CD4-positive, alpha-beta T cell treated with Interferon gamma for 1 hour (primary cell): Measurements from ENCODE around the gene GRIK4.
A peak's percentile ranks its signal among the peaks of the same experiment; 100 is the strongest.
"Not testable (repeated sequence)": the region's sequence is repeated elsewhere in the genome, so short reads cannot be mapped to it uniquely, and the experiment has no call there.

ENCODE experiments used
- DNase-seq: peaks from one replicate; pipeline ENCODE4 v3.0.0-alpha.2; 2020

The GRIK4 gene

GRCh38 chr11:120511116-120511819, at the start of gene GRIK4:
Gene GRIK4, plus strand, starts transcription at chr11:120511748. Its CDS starts 148,571 bp downstream, at chr11:120660319.
- DNase-seq, result peak; percentile 55

- no peak for DNase-seq
These were observed 48.7 kb upstream of the GRIK4 start for GRCh38 chr11:120462825-120463224.

GRCh38 chr11:120465921-120466534, 45.5 kb upstream of the GRIK4 start:
- no peak for DNase-seq

DNA sequence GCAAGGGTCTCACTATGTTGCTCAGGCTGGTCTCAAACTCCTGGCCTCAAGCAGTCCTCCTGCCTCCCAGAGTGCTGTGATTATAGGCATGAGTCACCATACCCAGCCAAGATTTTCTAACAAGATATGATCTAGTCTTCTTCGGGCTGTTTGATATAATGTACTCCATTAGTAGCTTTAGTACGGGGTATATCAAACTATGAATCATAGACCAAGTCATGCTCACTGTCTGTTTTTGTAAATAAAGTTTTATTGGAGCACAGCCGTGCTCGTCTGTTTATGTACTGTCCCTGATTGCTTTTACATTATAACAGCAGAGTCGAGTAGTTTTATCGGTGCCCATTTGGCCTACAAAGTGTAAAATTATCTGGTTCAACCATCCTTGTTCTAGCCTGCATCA, 43.9 kb upstream of the GRIK4 start:
- DNase-seq, result no peak

DNA sequence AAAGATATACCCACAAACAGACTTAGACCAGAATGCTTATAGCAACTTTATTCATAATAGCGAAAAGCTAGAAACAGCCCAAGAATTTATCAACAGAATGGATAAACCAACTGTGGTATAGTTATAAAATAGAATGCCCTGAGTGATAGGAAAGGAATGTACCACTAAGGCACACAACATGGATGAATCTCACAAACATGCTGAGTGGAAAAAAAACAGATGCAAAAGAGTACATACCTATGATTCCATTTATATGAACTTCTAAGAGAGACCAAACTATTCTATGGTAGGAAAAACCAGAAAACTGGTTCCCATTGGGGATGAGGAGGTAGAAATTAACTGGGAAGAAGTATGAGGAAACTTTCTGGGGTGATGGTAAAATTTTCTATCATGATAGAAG, 40.4 kb upstream of the GRIK4 start:
- no peak for DNase-seq

DNA sequence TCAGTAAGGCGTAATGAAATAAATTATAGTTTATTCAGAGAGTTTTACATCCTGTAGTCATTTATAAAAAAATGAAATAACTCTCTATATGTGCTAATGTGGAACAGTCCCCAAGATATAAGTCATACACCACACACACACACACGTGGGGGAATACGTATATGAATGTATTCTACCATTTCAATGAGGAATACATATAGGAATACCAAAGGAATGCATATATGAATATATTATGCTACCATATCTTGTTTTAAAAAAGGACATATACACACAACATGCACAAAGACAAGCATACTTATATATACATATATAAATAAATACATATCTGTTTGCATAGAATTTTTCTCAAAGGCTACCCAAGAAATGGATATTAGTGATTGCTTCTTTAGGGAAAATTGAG, 39.6 kb upstream of the GRIK4 start:
- DNase-seq, result no peak

DNA sequence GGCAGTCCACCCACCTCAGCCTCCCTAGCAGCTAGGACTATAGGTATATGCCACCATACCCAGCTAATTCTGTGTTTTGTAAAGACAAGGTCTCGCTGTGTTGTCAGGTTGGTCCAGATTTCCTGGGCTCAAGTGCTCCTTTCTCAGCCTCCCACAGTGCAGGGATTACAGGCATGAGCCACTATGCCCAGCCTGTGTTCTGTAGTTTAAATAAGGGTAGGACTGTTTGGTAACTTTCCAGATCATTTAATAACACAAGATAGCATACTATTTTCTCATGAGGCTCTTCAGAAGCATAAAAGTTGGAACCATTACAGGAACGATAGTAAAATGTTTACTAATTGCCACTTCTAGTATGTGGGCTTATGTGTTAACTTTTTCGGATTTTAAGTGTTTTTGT, 38.0 kb upstream of the GRIK4 start:
- DNase-seq, result no peak

GRCh38 chr11:120482149-120482548, 29.4 kb upstream of the GRIK4 start:
- DNase-seq, result no peak

- no peak for DNase-seq
These were observed 26.8 kb upstream of the GRIK4 start for GRCh38 chr11:120484722-120485121.

- DNase-seq, result no peak
These were observed 25.4 kb upstream of the GRIK4 start for GRCh38 chr11:120486138-120486537.

DNA sequence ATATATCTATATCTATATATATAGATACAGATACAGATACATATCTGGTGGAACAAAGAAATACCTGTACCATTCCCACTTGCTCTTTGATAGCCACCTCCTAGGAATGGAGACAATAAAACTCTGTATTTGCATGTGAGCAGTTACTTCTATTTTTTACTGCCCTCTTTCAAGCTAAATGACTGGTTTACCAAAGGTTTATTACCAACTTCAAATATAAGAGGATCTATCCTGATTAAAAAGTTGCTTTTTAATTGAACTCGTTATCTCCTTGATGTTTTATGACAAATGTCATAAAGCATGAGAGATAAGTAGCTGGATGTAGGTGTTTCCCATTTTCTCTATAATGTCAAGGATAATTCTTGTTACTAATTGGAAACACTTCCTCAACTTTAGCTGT, 21.7 kb upstream of the GRIK4 start:
- DNase-seq, result no peak

- no peak for DNase-seq
These were observed 19.1 kb upstream of the GRIK4 start for GRCh38 chr11:120492486-120492885.

DNA sequence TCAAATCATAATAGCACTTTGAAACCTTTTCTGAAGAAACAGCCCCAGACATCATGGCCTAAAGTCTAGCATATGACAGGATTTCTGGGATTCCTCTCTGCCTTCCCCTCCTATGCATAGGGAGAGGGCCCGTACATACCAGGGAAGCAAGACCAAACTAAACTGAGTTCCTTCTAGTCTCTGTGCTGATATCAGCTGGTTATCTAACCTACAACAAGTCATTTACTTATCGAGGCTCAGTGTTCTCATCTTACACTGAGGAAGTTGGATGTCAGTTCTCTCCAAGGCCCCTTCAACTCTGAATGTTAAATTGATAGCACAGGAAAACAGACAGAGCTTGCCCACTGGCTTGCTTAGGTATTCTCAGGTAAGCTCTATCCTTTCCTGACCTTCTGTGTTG, 17.0 kb upstream of the GRIK4 start:
- no peak for DNase-seq

GRCh38 chr11:120499088-120499487, 12.5 kb upstream of the GRIK4 start:
- no peak for DNase-seq

- DNase-seq, result no peak
These were observed 11.7 kb upstream of the GRIK4 start for GRCh38 chr11:120499859-120500258.

DNA sequence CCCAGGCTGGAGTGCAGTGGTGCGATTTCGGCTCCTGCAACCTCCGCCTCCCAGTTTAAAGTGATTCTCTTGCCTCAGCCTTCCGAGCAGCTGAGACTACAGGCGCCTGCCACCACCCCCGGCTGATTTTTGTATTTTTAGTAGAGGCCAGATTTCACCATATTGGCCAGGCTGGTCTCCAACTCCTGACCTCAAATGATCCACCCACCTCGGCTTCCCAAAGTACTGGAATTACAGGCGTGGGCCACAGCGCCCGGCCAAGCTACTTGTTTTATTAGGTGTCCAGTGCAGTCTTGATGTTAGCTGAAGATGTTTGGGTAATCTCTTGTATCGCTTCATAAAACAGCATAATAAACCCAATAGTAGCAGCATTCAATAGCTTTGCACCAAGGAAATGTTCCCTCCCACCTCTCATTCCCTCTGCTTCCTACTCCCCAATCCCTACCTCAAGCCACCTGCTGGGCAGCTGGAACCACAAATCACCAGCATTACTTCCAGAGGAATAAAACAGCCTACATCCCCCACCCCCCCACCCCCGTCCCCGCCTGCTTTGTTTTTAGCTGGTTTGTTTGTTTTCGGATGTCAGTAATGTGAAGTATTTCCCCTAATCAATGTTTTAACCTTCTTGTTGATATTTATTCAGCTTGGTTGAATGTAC, 11.0 kb upstream of the GRIK4 start:
- DNase-seq, result no peak

DNA sequence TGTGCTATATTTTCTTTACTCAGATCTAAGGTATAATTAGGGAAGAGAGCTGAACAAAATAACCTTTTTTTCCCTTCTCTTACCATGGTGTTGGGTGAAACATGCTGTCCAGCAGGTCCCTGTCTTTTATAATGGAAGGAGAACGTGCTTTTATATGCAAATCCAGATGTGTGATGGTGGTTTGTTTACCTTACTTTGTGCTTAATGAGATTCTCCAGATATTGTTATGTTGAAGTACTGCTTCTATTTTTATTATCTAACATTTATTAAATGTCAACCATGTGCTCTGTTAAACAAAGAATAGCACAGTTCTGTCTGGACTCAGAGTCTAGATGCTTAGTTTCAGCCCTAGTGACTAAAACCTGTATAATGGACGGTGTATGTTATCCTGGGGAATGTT, 10.1 kb upstream of the GRIK4 start:
- DNase-seq, result no peak

DNA sequence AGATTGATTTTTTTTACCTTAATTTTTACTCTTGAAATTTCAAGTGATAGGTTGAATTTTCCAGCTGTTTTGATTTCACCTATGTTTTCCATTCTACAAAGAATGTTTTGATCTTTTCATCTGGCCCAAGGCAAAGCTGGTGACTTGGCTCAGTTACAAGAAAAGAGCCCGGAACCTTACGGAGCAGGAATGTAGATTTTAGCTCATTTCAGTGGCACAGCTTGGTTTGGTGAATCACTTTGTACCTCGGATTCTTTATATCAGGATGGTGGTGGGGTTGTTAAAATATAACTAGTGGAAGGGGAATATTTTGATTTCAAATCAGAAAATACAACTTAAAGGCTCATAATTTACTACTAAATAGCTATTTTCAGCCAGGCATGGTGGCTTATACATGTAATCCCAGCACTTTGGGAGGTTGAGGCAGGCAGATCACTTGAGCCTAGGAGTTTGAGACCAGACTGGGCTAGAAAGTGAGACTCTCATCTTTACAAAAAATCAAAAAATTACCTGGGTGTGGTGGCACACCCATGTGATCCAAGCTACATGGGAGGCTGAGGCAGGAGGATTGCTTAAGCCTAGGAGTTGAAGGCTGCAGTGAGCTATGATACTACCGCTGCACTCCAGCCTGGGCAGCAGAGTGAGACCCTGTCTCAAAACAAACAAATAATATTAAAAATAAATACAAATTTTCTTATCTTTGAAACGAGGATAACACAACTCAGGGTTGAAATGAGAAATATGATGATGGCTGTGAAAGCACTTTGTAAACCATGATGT, 9.4 kb upstream of the GRIK4 start:
- no peak for DNase-seq

DNA sequence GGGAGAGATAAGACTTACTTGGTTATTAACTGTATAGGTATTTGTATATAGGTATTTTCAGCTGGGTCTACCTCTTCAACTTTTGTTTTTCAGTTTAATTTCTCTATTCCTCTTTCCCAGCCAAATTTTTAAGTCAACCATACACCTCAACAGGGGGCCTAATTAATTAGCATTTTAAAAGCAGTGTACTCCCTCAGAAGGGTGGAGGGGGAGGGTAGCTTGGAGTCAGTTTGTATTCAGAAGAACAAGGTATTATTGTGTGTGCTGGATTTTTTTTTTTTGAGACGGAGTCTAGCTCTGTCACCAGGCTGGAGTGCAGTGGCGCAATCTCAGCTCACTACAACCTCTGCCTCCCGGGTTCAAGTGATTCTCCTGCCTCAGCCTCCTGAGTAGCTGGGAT, 8.0 kb upstream of the GRIK4 start:
- DNase-seq, result not testable (repeated sequence)

GRCh38 chr11:120505801-120506425, 5.6 kb upstream of the GRIK4 start:
- DNase-seq, result no peak

GRCh38 chr11:120509346-120510053, 2.0 kb upstream of the GRIK4 start:
- DNase-seq, result no peak

DNA sequence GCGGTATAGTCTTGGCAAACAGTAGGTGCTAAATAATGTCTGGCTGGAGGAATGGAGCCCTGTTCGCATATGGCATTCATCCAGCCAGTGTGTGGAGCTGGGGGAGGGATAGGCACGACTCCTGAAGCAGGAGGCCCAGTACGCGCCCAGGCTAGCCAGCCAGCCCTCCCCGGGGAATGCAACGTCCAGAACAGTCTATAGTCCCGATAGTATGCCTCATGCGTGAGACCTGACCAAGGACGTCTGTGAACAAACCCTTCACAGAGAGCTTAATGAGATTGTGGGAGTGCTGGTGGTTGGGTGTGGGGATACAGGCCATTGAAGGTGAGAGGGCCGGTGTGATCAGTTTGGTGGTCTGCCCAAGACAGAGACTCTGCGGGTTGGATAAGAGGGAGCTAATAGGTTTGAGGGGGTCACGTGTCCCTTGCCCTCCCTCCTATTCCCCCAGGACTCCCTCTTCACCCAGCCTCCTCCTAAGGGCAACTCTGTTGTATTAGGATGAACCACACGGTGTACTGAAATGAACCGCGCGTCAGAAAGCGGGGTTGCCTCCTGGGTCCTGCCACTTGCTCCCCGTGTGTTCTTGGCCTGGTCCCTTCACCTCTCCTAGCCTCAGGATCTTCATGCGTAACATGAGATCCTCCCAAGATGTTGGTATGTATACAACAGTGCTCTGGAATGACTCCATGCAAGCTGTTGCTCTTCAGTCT, 987 bp upstream of the GRIK4 start:
- no peak for DNase-seq
